DLD1 (cell line): Measurements from ENCODE around the gene SFT2D2.
"Not testable (repeated sequence)": the region's sequence is repeated elsewhere in the genome, so short reads cannot be mapped to it uniquely, and the experiment has no call there.

ENCODE experiments used
- in situ Hi-C: cut with HindIII; loops from 2 replicates; pipeline ENCODE4 v1.10.0; 2017; ENCODE audit warnings: low sequenced_read_pairs

Gene SFT2D2

GRCh38 chr1:168225476-168226190 is at the start of gene SFT2D2:
SFT2D2 (plus strand) TSS chr1:168226004; CDS start chr1:168226080, 76 bp downstream.
- in situ Hi-C loops, result no loop called here

DNA sequence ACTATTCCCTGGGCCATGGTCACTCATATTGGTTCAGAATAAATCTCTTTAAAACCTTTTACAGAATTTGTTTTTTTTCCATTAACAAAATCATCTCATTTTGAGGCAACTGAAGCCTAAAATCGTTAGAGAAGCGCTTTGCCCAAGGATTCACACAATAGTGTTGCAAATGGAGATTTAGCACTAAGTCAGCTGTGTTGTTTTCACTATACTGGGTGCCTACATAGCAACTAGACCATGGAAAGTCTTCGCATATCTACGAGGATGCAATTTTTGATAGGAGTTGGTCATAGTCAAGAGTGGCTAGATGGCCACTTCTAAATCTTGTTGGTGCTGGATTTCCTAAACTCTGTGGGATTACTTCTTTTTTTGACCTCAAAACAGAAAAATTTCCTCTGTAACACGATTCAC is 47.6 kb upstream of the SFT2D2 start:
- in situ Hi-C loops, result no loop called here

DNA sequence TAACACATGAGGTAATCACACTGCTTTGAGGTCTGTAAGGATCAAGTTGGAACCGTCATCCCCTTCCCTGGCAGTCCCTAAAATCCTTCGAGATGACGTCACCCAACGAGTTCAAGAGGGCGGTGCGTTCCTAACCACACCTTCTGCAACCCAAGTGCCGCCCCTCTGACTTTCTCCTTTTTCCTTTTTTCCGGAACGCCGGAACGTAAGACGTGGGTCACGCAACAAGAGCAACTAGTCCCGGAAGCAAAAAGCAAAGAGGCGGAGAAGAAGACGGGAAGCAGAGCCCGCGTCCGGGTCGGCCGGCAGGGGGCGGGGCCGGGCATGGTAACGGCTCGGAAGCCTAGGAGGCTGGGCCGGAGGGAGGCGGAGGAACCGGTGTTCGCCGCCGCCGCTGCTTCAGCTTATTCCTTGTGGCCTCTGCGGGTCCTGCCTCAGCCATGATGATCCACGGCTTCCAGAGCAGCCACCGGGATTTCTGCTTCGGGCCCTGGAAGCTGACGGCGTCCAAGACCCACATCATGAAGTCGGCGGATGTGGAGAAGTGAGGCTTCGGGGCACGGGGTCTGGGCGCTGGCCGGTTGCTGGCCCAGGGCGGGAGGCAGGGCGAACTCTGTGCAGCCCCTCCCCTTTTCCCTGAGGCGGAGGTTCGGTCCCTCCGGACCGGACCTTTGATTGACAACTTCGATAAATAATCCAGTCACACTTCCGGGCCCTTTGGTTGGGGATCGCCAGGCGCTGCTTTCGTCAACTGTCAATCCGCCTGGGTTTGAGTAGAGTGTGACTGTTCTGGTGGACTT is 47.0 kb upstream of the SFT2D2 start, which contains the start of gene TIPRL:
Gene TIPRL (plus strand): TSS at position 325 of the 800 bp plus-strand sequence. CDS start 116 bp downstream, at position 441.
- in situ Hi-C loops, result no loop called here

DNA sequence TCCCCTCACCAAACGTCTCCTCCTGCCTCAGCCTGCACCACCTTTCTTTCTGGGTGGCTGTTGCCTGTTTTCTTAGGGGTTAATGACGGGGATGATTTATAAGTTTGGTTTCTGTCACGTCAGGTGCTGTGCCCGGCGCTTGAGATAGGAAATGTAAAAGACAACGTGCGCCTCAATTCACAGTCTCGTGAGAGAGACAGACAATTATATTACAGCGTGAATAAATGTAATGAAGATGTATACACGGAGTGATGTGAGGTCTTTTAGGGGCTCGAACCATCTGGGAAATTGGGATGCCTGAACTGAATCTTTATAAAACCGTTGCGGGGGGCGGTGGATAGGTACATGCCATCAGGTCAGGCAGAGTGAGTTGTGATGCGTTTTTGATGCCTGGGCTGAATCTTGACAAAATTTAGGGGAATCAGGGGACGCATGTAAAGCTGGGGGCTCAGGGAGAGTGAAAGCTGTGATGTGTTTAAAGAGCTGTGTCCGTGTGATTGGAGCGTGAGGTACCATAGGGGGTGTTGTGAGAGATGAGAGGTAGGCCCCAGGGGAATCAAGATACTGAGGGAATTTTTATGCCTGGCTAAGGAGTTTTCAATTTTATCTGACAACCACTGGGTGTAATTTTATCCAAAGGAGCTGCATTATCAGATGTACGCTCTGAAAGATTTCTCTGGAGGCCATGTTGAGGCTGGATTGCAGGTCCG is 46.2 kb upstream of the SFT2D2 start:
- in situ Hi-C loops, result no loop called here

DNA sequence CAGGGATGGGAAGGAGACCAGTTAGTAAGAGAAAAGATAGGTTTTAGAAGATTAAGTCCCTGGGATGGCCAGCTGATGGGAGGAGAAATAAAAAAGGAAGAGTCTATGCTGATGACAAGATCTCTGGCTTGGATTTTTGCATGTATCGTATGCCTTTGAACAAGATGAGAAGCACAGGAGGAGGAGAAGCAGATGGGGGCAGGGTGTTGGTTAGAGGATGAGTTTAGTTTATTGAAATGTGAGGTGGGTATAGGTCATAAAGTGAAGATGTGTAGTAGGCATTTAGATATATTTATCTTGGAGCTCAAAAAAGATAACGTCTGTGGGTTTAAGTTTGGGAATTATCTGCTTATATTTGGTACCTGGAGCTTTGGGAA is 45.7 kb upstream of the SFT2D2 start:
- in situ Hi-C loops, result no loop called here

GRCh38 chr1:168181063-168181720 is 44.6 kb upstream of the SFT2D2 start:
- in situ Hi-C loops, result not testable (repeated sequence)

GRCh38 chr1:168187177-168187576 is 38.6 kb upstream of the SFT2D2 start:
- in situ Hi-C loops, result no loop called here

- in situ Hi-C loops, result no loop called here
Measured at GRCh38 chr1:168190403-168190802, 35.4 kb upstream of the SFT2D2 start.

- in situ Hi-C loops, result no loop called here
Measured at GRCh38 chr1:168195199-168196135, 30.3 kb upstream of the SFT2D2 start.

- in situ Hi-C loops, result no loop called here
Measured at GRCh38 chr1:168199056-168199455, 26.7 kb upstream of the SFT2D2 start.

DNA sequence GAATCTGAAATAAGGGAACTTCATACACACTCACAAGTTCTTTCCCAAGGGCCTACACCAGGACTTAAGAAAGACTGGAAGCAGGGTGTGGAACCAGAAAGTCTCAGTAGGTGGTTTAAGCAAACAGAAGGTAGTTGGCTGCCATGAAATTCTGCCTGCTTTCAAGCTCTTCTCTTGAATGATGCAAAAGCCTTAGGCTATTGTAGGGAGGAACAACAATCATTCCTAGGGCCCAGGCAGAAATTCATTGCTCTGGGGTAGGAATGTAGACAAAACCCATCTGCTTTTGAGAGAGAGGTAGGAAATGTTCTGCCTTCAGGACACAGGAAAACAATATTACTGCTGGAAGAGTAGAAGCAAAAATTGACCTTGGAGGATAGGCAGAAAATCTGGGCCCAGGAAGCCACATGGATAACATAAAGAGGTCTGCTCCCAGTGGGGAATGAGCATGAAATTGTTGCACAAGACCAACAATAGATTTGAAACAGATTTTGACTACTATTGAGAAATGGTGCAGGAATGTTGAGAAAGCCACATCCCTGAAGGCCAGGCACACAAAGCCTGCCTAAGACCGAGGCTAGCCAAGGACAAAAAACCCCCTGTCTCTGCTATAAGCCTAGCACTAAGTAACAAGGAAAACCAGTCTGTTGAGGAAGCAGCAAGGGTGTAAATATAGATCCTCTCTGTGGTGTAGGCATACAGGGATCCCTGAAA is 22.7 kb upstream of the SFT2D2 start:
- in situ Hi-C loops, result no loop called here

- in situ Hi-C loops, result no loop called here
Measured at GRCh38 chr1:168206111-168206510, 19.7 kb upstream of the SFT2D2 start.

DNA sequence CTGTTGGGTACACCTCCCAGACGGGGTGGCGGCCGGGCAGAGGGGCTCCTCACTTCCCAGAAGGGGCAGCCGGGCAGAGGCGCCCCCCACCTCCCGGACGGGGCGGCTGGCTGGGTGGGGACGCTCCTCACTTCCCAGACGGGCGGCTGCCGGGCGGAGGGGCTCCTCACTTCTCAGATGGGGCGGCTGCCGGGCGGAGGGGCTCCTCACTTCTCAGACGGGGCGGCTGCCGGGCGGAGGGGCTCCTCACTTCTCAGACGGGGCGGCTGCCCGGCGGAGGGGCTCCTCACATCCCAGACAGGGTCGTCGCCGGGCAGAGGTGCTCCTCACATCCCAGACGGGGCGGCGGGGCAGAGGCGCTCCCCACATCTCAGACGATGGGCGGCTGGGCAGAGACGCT is 18.1 kb upstream of the SFT2D2 start:
- in situ Hi-C loops, result not testable (repeated sequence)

- in situ Hi-C loops, result no loop called here
Measured at GRCh38 chr1:168210312-168210711, 15.5 kb upstream of the SFT2D2 start.

DNA sequence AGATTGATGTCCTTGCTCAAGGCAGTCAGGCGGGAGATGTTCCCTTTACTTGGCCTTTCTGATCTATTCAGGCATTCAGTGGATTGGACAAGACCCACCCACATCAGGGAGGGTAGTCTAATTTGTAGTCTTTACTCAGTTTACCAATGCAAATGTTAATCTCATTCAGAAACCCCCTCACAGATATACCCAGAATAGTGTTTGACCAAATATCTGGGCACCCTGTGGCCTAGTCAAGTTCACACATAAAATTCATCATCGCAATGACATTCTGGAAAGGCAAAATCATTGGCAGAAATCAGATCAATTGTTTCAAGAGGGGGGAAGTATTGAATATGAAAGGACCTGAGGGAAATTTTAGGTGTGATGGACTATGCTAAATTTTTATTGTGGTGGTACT is 12.5 kb upstream of the SFT2D2 start:
- in situ Hi-C loops, result no loop called here

GRCh38 chr1:168216171-168216570 is 9.6 kb upstream of the SFT2D2 start:
- in situ Hi-C loops, result no loop called here

GRCh38 chr1:168217664-168218063 is 8.1 kb upstream of the SFT2D2 start:
- in situ Hi-C loops, result no loop called here

GRCh38 chr1:168218658-168219057 is 7.1 kb upstream of the SFT2D2 start:
- in situ Hi-C loops, result no loop called here

DNA sequence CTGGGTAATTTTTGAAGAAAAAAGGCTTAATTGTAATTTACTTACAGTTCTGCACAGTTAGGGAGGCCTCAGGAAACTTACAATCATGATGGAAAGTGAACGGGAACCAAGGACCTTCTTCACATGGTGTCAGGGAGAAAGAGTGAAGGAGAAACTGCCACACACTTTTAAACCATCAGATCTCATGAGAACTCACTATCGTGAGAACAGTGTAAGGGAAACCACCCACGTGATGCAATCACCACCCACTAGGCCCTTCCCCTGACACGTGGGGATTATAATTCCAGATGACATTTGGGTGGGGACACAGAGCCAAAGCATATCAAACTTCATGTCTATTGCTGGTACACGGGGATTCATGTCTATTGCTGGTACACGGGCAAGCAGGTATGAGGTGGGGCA is 5.3 kb upstream of the SFT2D2 start:
- in situ Hi-C loops, result no loop called here
